Peyer's patch (tissue), 4 donors: ENCODE results near the gene BAG1.

Source experiments
- CTCF ChIP-seq, 6 experiments: fragments of 450-650 bp in 4 of 6; fragments of 200-600 bp in 2 of 6; sonication (generic) in 1 of 6; IDR thresholded peaks; one replicate each; pipeline ENCODE4 v1.5.1; 2017 to 2019; ENCODE audit warnings: antibody characterized with exemption in 6 of 6, mild to moderate bottlenecking in 3 of 6, moderate library complexity in 1 of 6
- POLR2A ChIP-seq, 2 donors: fragments of 450-650 bp; IDR thresholded peaks; one replicate each; pipeline ENCODE4 v1.5.1; 2017; ENCODE audit warnings: antibody characterized with exemption in 2 of 2, mild to moderate bottlenecking in 2 of 2, moderate library complexity in 2 of 2

DNA sequence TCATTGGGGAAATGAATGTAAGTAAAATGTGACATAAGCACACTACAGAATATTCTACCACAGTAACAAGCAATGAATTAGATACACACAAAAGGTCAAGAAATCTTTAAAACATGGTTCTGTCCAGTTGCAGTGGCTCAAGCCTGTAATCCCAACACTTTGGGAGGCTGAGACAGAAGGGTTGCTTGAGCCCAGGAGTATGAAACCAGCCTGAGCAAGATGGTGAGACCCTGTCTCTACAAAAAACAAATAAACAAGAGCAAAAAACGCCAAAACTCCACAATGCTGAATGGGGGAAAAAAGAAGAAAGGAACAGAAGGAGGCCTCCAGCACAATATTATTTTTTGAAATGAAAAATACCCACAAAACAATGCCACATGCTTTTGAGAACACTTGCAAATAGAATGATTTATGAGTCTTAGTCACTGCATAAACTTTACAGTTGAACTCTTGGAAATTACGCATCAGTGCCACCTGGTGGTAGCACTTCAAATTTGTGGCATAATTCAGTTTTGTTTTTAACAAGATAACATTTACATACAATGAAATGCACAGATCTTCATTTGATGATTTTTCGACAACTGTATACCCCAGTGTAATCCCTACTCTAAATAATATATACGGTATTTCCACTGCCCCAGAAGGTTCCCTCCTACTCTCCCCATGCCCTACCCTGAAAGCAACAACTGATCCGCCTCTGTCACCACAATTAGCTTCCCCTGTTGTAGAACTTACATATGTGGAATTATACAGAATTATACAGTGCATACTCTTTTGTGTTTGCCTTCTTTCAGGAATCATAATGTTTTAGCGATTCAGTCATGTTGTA lies 39.0 kb downstream of the BAG1 start:
- TF ChIP-seq CTCF (IDR thresholded peaks at IDR 0.05), result peak; percentile 79 to 98 (median 95)
- no peak for TF ChIP-seq POLR2A (IDR thresholded peaks at IDR 0.05)
